NCI-H2227 (cell line): Measurements from ENCODE around the gene APC.

Experiments
- DNase-seq: peaks from one replicate; lab custom pipeline; 2025; ENCODE audit not compliant: unreplicated experiment; lab: John Stamatoyannopoulos, UW

The APC gene

GRCh38 chr5:112892776-112893175, 155.1 kb downstream of the APC start:
- DNase-seq: no peak

- DNase-seq: no peak
Measured at GRCh38 chr5:112895682-112896081, 158.0 kb downstream of the APC start.
